Sigmoid colon (tissue), 3 donors: Measurements from ENCODE around the gene OPCML.

ENCODE experiments used
- CTCF ChIP-seq, 4 experiments: fragments of 450-650 bp in 3 of 4; fragments of 200-600 bp in 1 of 4; IDR thresholded peaks; one replicate each; pipeline ENCODE4 v1.5.1; 2016 to 2019; ENCODE audit warnings: antibody characterized with exemption in 4 of 4, mild to moderate bottlenecking in 3 of 4, moderate library complexity in 2 of 4
- POLR2A ChIP-seq, 2 donors: fragments of 450-650 bp; IDR thresholded peaks; one replicate each; pipeline ENCODE4 v1.6.1; 2016; ENCODE audit warnings: antibody characterized with exemption in 2 of 2, mild to moderate bottlenecking in 2 of 2, moderate library complexity in 2 of 2

GRCh38 chr11:132538642-132539041, 993.7 kb downstream of the OPCML start:
- no peak for TF ChIP-seq POLR2A (IDR thresholded peaks at IDR 0.05)
- TF ChIP-seq CTCF (IDR thresholded peaks at IDR 0.05): no peak
